Nephron progenitor cell (in vitro differentiated cells): ENCODE measurements around the gene UGT1A3.

Experiments used
- DNase-seq: peaks from one replicate; pipeline ENCODE4 v3.0.0; 2021
- H3K27ac Mint-ChIP-seq: 2 replicates; pipeline ENCODE4 v1.8.0; 2021; ENCODE audit warnings: mild to moderate bottlenecking, moderate library complexity, mixed read lengths
- H3K27me3 Mint-ChIP-seq: 2 replicates; pipeline ENCODE4 v1.8.0; 2021; ENCODE audit warnings: mild to moderate bottlenecking, low read depth, mixed read lengths; ENCODE audit not compliant: poor library complexity
- H3K36me3 Mint-ChIP-seq: 2 replicates; pipeline ENCODE4 v1.8.0; 2021; ENCODE audit warnings: low read depth, mixed read lengths
- H3K4me1 Mint-ChIP-seq: 2 replicates; pipeline ENCODE4 v1.8.0; 2021; ENCODE audit warnings: mixed read lengths
- H3K4me3 Mint-ChIP-seq: 2 replicates; pipeline ENCODE4 v1.8.0; 2021; ENCODE audit warnings: mild to moderate bottlenecking, moderate library complexity, mixed read lengths
- H3K9me3 Mint-ChIP-seq: 2 replicates; pipeline ENCODE4 v1.8.0; 2021; ENCODE audit warnings: mild to moderate bottlenecking, moderate library complexity, mixed read lengths
- TF ChIP-seq, protein P1 (sequence below): fragments of 200-600 bp; sonication (generic); IDR thresholded peaks from 2 replicates; pipeline ENCODE4 v1.5.0; 2021; ENCODE audit warnings: antibody characterized with exemption

UGT1A3 gene

DNA sequence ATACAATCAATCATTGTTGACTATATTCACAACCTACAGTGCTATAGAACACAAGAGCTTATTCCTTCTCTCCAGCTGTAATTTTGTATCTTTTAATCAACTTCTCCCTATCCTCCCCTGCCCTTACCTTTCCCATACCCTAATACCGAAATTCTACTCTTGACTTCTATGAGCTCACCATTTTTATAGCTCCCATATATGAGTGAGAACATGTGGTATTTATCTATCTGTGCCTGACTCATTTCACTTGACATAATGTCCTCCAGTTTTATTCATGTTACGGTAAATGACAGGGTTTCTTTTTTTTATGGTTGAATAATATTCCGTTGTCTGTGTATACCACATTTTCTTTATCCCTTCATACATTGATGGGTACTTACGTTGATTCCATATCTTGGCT is 51.9 kb downstream of the UGT1A3 start:
- DNase-seq = no peak
- no peak overlapping the region for H3K27ac Mint-ChIP-seq
- no peaks in the 10 kb centered on the region for H3K36me3 Mint-ChIP-seq
- H3K4me3 Mint-ChIP-seq = no peak overlapping the region
- peaks cover 31% of the 10 kb centered on the region for H3K9me3 Mint-ChIP-seq
- peaks cover 4% of the 10 kb centered on the region for H3K27me3 Mint-ChIP-seq
- TF ChIP-seq, protein P1, sequence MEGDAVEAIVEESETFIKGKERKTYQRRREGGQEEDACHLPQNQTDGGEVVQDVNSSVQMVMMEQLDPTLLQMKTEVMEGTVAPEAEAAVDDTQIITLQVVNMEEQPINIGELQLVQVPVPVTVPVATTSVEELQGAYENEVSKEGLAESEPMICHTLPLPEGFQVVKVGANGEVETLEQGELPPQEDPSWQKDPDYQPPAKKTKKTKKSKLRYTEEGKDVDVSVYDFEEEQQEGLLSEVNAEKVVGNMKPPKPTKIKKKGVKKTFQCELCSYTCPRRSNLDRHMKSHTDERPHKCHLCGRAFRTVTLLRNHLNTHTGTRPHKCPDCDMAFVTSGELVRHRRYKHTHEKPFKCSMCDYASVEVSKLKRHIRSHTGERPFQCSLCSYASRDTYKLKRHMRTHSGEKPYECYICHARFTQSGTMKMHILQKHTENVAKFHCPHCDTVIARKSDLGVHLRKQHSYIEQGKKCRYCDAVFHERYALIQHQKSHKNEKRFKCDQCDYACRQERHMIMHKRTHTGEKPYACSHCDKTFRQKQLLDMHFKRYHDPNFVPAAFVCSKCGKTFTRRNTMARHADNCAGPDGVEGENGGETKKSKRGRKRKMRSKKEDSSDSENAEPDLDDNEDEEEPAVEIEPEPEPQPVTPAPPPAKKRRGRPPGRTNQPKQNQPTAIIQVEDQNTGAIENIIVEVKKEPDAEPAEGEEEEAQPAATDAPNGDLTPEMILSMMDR = no peak
- H3K4me1 Mint-ChIP-seq = no peaks in the 10 kb centered on the region

DNA sequence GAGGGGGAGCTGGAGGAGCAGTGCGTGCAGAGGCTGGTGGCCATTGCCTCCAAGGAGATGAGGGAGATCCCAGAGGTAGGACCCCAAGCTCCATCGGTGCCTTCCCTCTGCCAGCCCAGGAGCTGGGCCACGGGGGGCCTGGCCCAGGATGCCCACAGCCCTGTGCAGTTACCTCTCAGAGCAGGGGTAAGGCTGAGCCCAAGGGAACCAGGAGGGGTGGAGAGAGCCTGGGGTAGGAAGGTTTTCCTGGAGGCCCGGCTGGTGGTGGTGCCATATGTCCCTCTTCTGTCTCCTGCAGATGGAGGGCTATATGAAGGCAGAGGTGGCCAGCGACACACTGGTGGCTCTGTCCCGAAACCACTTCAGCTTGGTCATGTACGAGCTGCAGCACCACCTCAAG is 60.7 kb downstream of the UGT1A3 start:
- TF ChIP-seq, protein P1 = no peak
- no peak overlapping the region for H3K4me3 Mint-ChIP-seq
- H3K27me3 Mint-ChIP-seq = peaks cover 4% of the 10 kb centered on the region
- no peak for DNase-seq
- H3K36me3 Mint-ChIP-seq = no peaks in the 10 kb centered on the region
- H3K4me1 Mint-ChIP-seq = peaks cover 17% of the 10 kb centered on the region
- H3K9me3 Mint-ChIP-seq = peaks cover 4% of the 10 kb centered on the region
- no peak overlapping the region for H3K27ac Mint-ChIP-seq

DNA sequence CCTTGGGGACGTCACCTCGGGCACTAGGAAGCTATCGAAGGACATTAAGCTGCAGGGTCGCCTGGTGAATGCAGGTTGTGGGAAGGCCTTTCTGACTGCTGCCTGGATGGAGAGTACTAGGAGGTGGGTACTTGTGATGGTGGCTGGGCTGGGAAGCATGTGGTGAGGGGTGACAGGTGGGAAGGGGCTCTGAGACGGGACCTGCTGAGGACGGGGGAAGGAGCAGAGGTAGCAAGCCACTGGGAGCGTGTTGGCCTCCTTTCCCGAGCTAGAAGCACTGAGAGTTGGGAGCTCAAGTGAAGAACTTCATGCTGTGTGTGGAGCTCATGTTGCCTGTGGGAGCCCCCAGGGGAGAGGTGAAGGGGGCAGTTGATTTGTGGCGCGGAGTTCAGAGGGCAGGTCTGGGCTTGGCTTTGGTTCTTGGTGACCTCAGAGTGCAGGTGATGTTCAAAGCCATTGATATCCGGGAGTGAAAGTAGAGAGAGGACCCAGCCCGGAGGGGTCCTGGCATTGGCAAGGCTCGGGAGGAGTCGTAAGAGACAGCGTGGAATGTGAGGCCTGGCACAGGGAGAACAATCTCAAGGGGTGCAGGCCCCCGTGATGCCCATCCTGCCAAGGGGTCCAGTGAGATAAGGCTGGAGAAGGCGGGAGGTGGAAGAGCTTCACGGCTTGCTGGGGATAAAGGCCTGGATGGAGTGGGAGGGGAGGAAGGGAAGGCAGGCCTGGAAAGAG is 62.5 kb downstream of the UGT1A3 start:
- TF ChIP-seq, protein P1 = no peak
- H3K4me1 Mint-ChIP-seq = peaks cover 17% of the 10 kb centered on the region
- H3K4me3 Mint-ChIP-seq = no peak overlapping the region
- H3K27ac Mint-ChIP-seq = peak overlapping the region; percentile 11
- peaks cover 4% of the 10 kb centered on the region for H3K27me3 Mint-ChIP-seq
- peaks cover 2% of the 10 kb centered on the region for H3K9me3 Mint-ChIP-seq
- H3K36me3 Mint-ChIP-seq = no peaks in the 10 kb centered on the region
- peak; percentile 21 for DNase-seq

DNA sequence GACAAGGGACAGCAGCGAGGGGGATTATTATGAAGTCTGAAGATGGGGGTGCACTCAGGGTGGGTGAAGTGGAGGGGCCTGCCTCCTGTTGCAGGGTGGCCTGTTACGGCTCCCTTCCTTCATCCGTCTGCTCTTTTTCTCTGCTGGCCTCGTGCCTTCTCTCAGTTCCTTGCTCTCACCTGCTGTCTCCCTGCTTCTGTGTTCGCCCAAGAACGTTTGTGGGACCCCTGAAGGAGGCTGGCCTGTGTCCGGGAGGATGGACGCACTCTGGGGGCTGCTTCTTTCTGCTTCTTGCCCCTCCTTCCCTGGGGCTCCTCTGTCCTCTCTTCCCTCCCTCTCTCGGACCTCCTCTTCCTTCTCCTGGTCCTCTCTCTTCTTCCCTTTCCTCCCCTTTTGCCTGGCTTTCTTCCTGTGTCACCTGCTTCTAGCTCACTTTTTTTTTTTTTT is 63.1 kb downstream of the UGT1A3 start:
- Mint-ChIP-seq H3K4me3 (no peak overlapping the region), H3K27ac (no peak overlapping the region), H3K27me3 (peaks cover 4% of the 10 kb centered on the region), H3K4me1 (peaks cover 17% of the 10 kb centered on the region), H3K36me3 (no peaks in the 10 kb centered on the region), H3K9me3 (no peaks in the 10 kb centered on the region)
- no peak for DNase-seq
- TF ChIP-seq, protein P1 = no peak

DNA sequence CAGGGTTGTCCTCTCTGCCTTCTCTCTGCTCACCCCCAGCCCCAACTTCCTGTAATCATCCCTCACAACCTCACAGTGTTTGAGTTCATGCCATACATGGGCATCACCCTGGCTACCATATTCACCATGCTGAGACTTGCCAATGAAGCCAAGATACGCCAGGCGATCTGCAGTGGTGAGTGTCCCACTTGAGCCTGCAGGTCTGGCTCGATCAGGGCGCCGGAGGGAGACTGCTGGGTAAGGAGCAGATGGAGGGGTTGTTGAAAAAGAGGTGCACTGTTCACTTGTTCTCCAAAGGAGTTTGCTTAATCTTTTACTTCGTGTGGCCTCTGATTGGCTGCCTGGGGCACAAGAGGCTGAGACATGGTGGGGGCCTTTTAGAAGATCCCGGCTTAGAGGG is 63.9 kb downstream of the UGT1A3 start:
- H3K4me1 Mint-ChIP-seq = peaks cover 17% of the 10 kb centered on the region

More for the DNA sequence above, 63.9 kb downstream of the UGT1A3 start:
- Mint-ChIP-seq H3K36me3 (no peaks in the 10 kb centered on the region), H3K9me3 (no peaks in the 10 kb centered on the region), H3K27ac (no peak overlapping the region), H3K27me3 (peaks cover 4% of the 10 kb centered on the region), H3K4me3 (no peak overlapping the region)
- no peak for DNase-seq
- TF ChIP-seq, protein P1 = no peak
